ENCODE measurements around the gene CTXN2.

CTXN2 gene

DNA sequence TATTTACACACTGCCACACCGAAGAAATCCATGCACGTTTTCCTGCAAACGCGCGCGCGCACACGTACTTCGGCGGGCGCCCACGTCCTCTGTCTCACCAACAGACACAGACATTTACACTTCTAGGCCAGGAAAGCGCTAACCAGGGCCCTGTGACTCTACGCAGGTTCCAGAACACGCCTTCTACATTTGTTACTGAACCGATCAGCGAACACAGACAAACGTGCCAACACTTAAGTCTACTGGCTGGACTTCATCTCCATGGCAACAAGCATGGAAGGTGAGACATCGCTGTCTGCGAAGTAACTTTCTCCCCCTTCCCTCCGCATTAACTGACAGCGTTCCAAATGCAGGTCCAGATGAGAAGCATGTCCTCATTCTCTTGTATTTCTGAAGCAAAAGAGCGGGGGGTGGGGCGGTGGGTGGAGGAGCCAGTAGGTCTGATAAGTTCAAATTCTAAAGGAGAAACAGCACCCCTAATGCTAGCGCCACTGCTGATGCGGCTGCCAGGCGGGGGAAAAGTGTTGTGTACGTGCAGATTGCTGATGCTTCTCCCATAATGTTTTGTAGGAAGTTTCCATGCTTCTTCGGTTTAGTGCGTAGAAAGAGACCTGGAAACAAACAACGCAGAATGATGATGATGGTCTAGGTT is at the start of gene CTXN2:
Gene CTXN2 (plus strand): TSS at position 92 of the 652 bp plus-strand sequence. CDS start 9,636 bp downstream, outside the sequence.
- TF ChIP-seq, protein P1, sequence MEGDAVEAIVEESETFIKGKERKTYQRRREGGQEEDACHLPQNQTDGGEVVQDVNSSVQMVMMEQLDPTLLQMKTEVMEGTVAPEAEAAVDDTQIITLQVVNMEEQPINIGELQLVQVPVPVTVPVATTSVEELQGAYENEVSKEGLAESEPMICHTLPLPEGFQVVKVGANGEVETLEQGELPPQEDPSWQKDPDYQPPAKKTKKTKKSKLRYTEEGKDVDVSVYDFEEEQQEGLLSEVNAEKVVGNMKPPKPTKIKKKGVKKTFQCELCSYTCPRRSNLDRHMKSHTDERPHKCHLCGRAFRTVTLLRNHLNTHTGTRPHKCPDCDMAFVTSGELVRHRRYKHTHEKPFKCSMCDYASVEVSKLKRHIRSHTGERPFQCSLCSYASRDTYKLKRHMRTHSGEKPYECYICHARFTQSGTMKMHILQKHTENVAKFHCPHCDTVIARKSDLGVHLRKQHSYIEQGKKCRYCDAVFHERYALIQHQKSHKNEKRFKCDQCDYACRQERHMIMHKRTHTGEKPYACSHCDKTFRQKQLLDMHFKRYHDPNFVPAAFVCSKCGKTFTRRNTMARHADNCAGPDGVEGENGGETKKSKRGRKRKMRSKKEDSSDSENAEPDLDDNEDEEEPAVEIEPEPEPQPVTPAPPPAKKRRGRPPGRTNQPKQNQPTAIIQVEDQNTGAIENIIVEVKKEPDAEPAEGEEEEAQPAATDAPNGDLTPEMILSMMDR (IDR thresholded peaks at IDR 0.05), result no peak

DNA sequence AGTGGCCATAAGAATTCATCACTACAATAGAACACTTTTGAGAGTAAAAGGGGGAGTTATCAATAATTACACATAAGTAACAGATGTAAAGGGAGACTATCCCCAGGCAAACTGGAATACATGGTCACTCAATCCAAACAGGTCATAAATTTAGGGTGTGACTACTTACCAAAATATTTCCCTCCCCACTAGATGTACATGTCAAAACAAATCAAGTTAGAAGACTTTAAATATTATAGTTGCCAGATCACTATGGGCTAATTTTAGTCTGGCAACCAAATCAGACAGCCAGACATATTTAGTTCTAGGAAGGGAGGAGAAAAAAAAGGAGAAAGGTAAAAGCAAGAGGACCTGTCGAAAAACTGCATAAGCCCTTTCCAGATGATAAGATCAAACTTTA is 47.6 kb upstream of the CTXN2 start:
- TF ChIP-seq, protein P1 (IDR thresholded peaks at IDR 0.05), result no peak

DNA sequence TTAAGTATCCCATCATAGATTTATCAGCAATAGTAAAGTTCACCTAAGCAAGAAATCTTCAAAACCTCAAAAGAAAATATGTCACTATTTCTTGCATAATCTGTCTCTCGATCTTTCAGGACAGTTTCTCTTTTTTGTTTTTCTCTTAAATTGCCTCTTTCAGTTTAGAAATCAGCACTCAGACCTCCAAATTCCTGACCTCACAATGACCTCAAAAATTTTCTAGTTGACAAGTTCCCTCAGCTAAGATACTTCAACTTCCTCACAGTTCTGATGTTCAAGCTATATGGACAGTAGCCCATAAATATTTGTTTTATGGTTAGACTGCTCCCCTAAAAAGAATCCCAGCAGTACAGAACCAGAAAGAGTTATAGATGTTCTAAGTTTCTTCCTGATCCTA is 46.6 kb upstream of the CTXN2 start:
- TF ChIP-seq, protein P1 (IDR thresholded peaks at IDR 0.05), result no peak

DNA sequence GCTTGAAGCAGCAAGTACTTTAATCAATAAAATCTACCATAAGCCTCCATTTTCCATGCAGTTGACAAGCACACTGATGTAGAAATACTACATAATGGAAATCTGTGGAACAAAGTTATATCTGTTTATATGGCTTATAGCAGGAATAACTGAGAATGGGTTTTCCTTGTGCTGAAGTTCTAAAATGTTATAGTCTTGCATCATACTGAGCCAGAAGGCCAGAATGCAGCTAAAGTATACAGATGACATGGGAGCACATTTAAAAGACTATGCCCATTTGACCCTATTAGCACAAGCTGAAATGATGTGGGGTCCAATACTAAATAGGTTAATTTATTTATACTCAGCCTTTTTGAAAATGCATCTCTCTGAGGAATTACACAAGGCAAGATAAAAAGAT is 45.5 kb upstream of the CTXN2 start:
- TF ChIP-seq, protein P1 (IDR thresholded peaks at IDR 0.05), result no peak

DNA sequence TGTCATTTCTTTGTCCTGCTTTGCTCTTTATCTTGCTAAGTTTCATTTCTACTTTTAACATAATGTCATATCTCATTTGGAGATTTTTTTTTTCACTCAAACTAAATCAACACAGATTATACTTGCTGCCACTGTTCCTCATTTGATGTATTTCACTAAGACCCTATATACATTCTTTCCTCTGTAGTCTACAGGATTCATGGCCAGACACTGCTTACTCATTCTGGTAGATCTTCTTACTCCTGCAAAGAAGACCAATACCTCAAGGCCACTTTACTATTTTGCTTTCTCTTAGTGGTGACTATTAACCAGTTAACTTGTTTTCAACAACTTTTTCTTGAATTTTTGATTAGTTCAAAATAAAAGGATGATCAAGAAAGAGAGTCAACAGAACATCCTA is 44.1 kb upstream of the CTXN2 start:
- TF ChIP-seq, protein P1 (IDR thresholded peaks at IDR 0.05), result no peak

DNA sequence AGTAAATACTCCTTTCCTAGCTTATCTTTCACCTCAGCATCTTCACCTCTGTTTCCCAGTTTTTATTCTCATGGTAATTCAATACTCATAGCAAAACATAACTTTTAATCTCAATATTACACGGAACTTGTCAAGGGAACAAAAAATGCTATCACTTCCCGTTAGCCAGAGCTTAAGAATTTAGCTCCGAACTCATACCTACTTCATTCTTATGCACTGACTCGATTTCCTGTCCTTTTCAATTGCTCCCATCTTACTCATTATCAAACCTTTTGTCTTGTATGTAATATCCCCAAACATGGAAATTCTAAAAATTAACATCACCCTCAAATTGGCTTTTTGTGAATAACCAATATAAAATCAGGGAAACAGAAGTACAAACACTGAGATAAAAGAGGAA is 41.6 kb upstream of the CTXN2 start:
- TF ChIP-seq, protein P1 (IDR thresholded peaks at IDR 0.05), result no peak

DNA sequence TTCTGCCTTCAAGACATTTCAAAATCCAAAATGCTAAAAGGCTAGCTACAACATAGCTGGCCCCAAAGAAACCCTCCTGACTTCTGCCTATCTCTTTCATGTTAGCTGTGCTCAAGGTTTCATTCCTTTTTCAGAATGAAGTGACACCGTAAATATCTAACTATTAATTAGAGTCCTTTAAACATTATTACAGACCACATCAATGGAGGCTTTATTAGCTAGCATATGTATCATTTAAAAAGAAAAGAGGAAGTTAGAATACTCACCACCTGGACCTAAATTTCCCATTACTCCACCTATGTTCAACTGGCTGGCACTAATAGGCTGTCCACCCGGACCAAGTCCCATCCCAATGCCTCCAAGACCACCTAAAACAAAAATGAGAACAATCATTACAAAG is 37.9 kb upstream of the CTXN2 start:
- TF ChIP-seq, protein P1 (IDR thresholded peaks at IDR 0.05), result no peak

DNA sequence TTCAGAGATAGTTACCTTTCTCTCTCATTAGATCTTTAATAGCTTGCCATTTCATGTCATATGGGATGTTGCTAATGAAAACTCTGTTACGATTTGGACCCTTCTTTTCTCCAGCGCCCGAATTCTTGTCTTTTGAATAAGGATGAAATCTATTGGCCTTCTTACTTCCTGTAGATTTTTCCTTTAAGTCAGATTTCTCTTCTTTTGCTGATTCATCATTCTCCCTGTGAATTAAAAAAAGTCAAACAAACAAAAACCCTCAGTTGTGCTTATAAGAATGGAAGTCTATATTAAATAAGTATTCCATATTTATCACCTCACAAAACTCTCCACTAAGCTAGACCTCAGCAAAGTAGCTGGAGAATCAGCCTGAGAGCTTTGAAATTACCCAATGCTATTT is 22.8 kb upstream of the CTXN2 start:
- TF ChIP-seq, protein P1 (IDR thresholded peaks at IDR 0.05), result no peak

All from LNCAP (cell line).